DMS53 (cell line): ENCODE results near the gene CACNA1E.

Source experiments
- DNase-seq: peaks from one replicate; lab custom pipeline; 2025; lab: John Stamatoyannopoulos, UW

The CACNA1E gene

GRCh38 chr1:181680871-181681270 is 197.6 kb downstream of the CACNA1E start:
- no peak for DNase-seq

GRCh38 chr1:181685211-181685610 is 201.9 kb downstream of the CACNA1E start:
- no peak for DNase-seq

GRCh38 chr1:181701891-181702290 is 218.6 kb downstream of the CACNA1E start:
- DNase-seq, result no peak

GRCh38 chr1:181704546-181704945 is 221.2 kb downstream of the CACNA1E start:
- DNase-seq, result peak; percentile 6

GRCh38 chr1:181711820-181712219 is 228.5 kb downstream of the CACNA1E start:
- no peak for DNase-seq

GRCh38 chr1:181712711-181713110 is 229.4 kb downstream of the CACNA1E start:
- no peak for DNase-seq

- DNase-seq, result peak; percentile 52
Observed at GRCh38 chr1:181714428-181714827, 231.1 kb downstream of the CACNA1E start.

- no peak for DNase-seq
Observed at GRCh38 chr1:181718034-181718433, 234.7 kb downstream of the CACNA1E start.

GRCh38 chr1:181726320-181727012 is 243.1 kb downstream of the CACNA1E start:
- peak; percentile 17 for DNase-seq

GRCh38 chr1:181730606-181731005 is 247.3 kb downstream of the CACNA1E start:
- DNase-seq, result no peak

- no peak for DNase-seq
Observed at GRCh38 chr1:181732218-181732990, 249.1 kb downstream of the CACNA1E start.

- DNase-seq, result no peak
Observed at GRCh38 chr1:181733486-181733885, 250.2 kb downstream of the CACNA1E start.

GRCh38 chr1:181737056-181737455 is 253.7 kb downstream of the CACNA1E start:
- DNase-seq, result peak; percentile 13

- DNase-seq, result no peak
Observed at GRCh38 chr1:181739214-181739613, 255.9 kb downstream of the CACNA1E start.

GRCh38 chr1:181742426-181742825 is 259.1 kb downstream of the CACNA1E start:
- DNase-seq, result peak; percentile 7

GRCh38 chr1:181743878-181744312 is 260.6 kb downstream of the CACNA1E start:
- DNase-seq, result peak; percentile 38

- DNase-seq, result no peak
Observed at GRCh38 chr1:181746224-181746623, 262.9 kb downstream of the CACNA1E start.

- no peak for DNase-seq
Observed at GRCh38 chr1:181748013-181748412, 264.7 kb downstream of the CACNA1E start.

GRCh38 chr1:181754103-181754502 is 270.8 kb downstream of the CACNA1E start:
- no peak for DNase-seq

- no peak for DNase-seq
Observed at GRCh38 chr1:181759481-181759880, 276.2 kb downstream of the CACNA1E start.

- peak; percentile 49 for DNase-seq
Observed at GRCh38 chr1:181763736-181764135, 280.4 kb downstream of the CACNA1E start.

GRCh38 chr1:181765451-181766026 is 282.2 kb downstream of the CACNA1E start:
- DNase-seq, result no peak
